ENCODE measurements around the gene SSTR3. TPM values are rescaled to one million over a fixed set of nuclear protein-coding genes. Genes with fewer than 3 reads are reported as not detected.
A peak's percentile ranks its signal among the peaks of the same experiment; 100 is the strongest.

SSTR3 gene
- total and polyA plus RNA-seq, 10 of the 15 experiments (the other 5 are each of a cell fraction or from before 2014, with no cell fraction given) = 0.03 to 4.5 (median 2.4) TPM

GRCh38 chr22:37162221-37163095 is 49.8 kb downstream of the SSTR3 start (continued):
- TF ChIP-seq NR2C2 (IDR thresholded peaks at IDR 0.05; ENCODE audit: borderline replicate concordance, control insufficient read depth, insufficient read length, low read depth) (no peak), RUNX3 (IDR thresholded peaks at IDR 0.05; ENCODE audit: low read length) (no peak), EP300 (IDR thresholded peaks at IDR 0.05; ENCODE audit: borderline replicate concordance in 1 of 2, control insufficient read depth in 1 of 2, low read depth in 2 of 2, low read length in 2 of 2) (peak; percentile 78 to 89), BCL3 (IDR thresholded peaks at IDR 0.05; ENCODE audit: borderline replicate concordance, insufficient read depth, low read depth, low read length, poor library complexity, severe bottlenecking) (peak; percentile 91), SREBF2 (IDR thresholded peaks at IDR 0.05; ENCODE audit: low read length) (no peak), NFIC (IDR thresholded peaks at IDR 0.05; ENCODE audit: low read depth, low read length) (no peak), MTA3 (IDR thresholded peaks at IDR 0.05; ENCODE audit: borderline replicate concordance, low read length) (no peak), CTCF (IDR thresholded peaks at IDR 0.05 in 2 of 3, conservative IDR thresholded peaks at IDR 0.05 in 1 of 3; ENCODE audit: control insufficient read depth in 2 of 3, extremely low read depth in 1 of 3, insufficient read depth in 1 of 3, low read depth in 3 of 3, low read length in 3 of 3) (peak; percentile 28 to 53 (median 46); a peak in 5 of 6 replicates), HDAC2 (IDR thresholded peaks at IDR 0.05) (no peak), TARDBP (IDR thresholded peaks at IDR 0.05; ENCODE audit: borderline replicate concordance) (no peak), ZNF592 (IDR thresholded peaks at IDR 0.05) (no peak), RAD21 (IDR thresholded peaks at IDR 0.05; ENCODE audit: insufficient read depth, low read depth, low read length) (peak; percentile 16; the same call in 1 of the 2 replicates), MTA2 (IDR thresholded peaks at IDR 0.05; ENCODE audit: low read depth) (peak; percentile 97), ATF3 (IDR thresholded peaks at IDR 0.05; ENCODE audit: borderline replicate concordance, extremely low read depth, low read depth, low read length) (no peak), POLR2A (IDR thresholded peaks at IDR 0.05; ENCODE audit: low read depth, low read length) (peak; percentile 76), CHD4 (IDR thresholded peaks at IDR 0.05) (no peak; the same call in 1 of the 2 replicates), MYC (IDR thresholded peaks at IDR 0.05; ENCODE audit: insufficient read depth, insufficient read length, insufficient replicate concordance, low read length, severe bottlenecking) (no peak), TCF12 (IDR thresholded peaks at IDR 0.05; ENCODE audit: low read depth, low read length) (peak; percentile 83), CBX3 (IDR thresholded peaks at IDR 0.05; ENCODE audit: borderline replicate concordance, low read depth) (no peak), FOXM1 (IDR thresholded peaks at IDR 0.05; ENCODE audit: low read depth, low read length) (no peak), TAF1 (IDR thresholded peaks at IDR 0.05; ENCODE audit: borderline replicate concordance, low read depth, low read length) (peak; percentile 64), BMI1 (IDR thresholded peaks at IDR 0.05; ENCODE audit: borderline replicate concordance) (peak; percentile 90)

Data from GM12878 (cell line).